GM18858 (cell line): ENCODE measurements around the gene SH3PXD2A.

Source experiments
- ATAC-seq: cut with Tn5 transposase; IDR thresholded peaks from one replicate; pipeline ENCODE4 v1.9.1; 2021; ENCODE audit not compliant: unreplicated experiment

SH3PXD2A gene

GRCh38 chr10:103729851-103730250 lies 125.5 kb downstream of the SH3PXD2A start:
- ATAC-seq, result no peak

GRCh38 chr10:103727991-103728689 lies 127.2 kb downstream of the SH3PXD2A start:
- ATAC-seq, result no peak

DNA sequence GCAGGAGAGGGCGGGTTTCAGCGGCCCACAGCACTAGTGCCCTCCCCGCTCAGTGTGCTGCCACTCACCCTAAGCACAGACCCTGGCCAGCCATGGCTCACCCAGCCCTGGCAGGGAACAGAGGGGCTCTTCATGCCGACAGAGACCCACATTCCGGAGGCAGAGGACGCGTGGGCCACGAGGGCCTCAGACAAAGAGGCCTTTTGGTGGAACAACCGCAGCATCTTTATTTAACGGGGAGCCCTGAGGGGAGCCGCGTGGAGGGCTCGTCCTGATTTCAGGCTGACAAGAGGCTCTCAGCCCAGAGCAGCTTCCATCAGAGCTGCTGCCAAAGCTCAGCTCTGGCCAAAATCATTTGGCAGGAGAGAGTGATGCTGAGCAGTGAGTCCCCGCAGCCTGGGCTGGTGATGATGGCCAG lies 127.8 kb downstream of the SH3PXD2A start:
- ATAC-seq, result no peak

GRCh38 chr10:103726637-103727036 lies 128.7 kb downstream of the SH3PXD2A start:
- no peak for ATAC-seq

- no peak for ATAC-seq
Measured at GRCh38 chr10:103725242-103725641, 130.1 kb downstream of the SH3PXD2A start.

DNA sequence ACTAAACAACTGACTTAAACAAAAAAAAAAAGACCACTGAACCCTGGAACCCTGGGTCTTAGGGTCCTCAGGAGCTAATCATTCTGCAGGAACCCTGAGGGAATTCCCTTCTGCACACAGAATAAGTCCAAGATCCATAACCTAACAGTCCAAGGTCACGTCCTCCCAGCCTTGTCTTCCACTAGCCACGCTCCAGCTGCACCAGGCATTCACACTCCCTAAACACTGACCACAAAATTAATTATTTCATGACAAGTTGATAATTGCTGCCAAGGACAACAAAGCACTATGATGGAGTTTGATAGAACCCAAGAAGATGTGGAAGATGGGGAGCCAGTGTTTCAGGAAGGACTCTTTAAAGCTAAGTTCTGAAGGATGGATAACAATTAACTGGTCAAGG lies 130.6 kb downstream of the SH3PXD2A start:
- no peak for ATAC-seq

DNA sequence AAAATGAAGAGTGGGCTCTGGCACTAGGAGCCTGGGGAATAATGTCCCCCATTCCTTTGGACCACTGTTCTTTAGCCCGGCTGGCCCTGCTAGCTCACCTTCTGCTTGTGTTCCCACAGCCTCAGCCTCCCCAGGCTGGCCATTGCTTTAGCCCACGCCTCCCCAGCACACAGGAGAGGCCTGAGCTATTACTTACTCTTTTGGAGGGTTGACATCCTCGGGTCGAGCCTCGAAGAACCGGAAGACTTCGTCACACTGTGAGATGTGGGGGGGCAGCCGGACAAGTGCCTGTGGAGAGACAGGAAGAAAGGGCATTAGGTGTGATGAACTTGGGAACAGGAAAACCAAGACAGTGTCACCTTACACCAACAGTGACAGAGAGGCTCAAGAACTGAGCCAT lies 131.3 kb downstream of the SH3PXD2A start:
- ATAC-seq, result no peak

GRCh38 chr10:103723557-103723956 lies 131.8 kb downstream of the SH3PXD2A start:
- ATAC-seq, result no peak

DNA sequence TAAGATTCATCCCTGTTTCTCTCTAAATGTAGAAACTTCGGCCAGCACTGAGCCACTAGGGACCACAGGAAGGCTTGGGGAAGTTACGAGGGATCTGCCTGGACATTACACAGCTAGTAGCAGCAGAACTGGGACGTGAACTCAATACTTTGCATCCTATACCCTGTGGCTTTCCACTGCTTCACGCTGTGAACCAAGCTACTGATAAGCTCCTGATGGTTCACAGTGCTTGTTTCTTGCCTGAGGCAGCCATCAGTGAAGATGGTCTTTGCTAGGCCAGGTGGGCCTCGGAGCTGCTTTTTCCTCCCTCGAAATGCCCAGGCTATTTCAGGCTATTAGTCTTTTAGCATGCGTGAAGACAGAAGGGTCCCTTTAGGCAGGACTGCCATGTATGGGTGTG lies 132.7 kb downstream of the SH3PXD2A start:
- ATAC-seq, result no peak

- ATAC-seq, result no peak
Measured at GRCh38 chr10:103720964-103721335, 134.4 kb downstream of the SH3PXD2A start.

DNA sequence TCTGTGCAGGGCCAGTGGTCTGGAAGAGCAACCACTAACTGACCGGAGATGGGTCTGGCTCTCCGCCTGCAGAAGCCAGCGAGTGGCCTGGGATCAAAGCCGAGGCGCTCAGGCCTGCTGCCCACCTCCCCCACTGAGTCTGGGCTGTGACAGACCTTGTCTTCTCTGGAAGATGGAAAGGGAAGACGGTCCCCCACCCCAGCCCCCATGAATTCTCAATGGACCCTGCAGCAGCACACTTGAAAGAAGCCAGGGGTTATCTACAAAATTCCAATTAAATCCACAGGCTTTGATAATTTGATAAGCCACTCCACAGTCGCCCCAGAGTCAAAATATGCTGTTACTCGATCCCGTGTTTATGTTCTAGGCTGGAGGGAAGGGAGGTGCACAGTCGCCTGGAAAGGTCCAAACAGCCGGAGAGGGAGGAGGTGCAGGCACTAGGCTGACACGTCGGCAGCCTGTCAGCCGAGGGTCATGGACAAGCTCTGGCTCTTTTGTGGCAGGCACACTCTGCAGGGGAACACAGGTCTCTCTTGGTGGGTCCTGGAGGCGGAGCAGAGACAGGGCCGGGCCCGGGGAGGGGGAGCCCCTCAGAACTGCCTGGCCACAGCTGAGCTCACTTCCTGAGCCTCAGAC lies 134.9 kb downstream of the SH3PXD2A start:
- ATAC-seq, result no peak

- no peak for ATAC-seq
Measured at GRCh38 chr10:103719036-103719435, 136.3 kb downstream of the SH3PXD2A start.

GRCh38 chr10:103718247-103718620 lies 137.1 kb downstream of the SH3PXD2A start:
- no peak for ATAC-seq

DNA sequence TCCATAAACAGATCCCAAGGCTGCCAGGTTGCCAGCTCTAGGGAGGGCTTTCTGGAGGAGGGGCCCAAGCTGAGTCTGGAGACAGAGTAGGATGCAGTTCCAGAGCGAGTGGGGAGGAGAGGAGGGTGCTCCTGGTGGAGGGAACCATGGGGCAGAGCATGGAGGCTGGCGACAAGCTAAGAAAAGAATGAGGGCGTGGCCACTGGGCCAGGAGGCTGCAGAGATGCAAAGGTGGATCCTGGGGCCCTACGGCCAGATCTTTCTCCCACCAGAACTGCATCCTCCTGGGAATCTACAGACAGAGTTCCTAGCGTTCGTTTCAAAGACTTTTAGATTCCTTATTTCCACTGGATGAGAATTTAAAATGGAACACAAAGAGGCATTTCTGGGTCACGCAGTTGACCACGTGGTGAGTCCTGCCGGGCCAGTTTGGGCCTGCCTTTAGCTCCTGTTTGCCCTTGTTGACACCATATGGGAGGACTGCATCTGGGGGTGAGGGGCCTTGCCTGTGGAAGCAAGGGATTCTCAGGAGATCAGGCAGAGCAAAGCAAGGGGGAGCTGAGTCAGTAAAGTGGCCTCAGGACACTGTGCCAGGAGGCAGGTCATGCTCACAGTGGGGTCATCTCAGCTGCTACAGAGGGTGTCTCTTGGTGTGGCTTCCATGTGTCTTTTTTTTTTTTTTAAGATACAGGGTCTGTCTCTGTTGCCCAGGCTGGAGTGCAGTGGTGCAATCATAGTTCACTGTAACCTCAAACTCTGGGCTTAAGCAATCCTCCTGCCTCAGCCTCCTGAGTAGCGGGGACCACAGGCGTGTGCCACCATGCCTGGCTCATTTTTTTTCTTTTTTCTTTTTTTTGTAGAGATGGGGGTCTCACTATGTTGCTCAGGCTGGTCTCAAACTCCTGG lies 137.8 kb downstream of the SH3PXD2A start:
- no peak for ATAC-seq

- ATAC-seq, result no peak
Measured at GRCh38 chr10:103716206-103717160, 138.9 kb downstream of the SH3PXD2A start.

DNA sequence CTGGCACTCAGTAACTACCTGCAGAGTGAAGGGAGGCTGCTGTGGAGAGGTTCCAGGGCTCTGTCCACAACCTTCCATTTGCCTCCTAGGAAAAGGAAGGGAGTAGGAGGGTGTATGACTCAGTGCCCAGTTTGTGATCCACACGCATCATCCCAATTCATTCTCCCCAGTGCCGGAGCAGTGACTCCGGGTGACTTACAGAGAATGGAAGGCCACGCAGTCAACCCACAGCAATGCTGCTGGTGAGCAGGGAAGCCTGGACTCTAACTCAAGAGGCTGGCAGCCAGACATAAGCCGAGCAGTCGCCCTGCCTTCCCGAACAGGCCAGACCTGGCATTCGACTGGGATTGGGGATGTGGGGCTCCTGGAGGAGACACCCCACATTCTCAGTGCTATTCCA lies 139.9 kb downstream of the SH3PXD2A start:
- ATAC-seq, result no peak

GRCh38 chr10:103714232-103714891 lies 141.0 kb downstream of the SH3PXD2A start:
- no peak for ATAC-seq

DNA sequence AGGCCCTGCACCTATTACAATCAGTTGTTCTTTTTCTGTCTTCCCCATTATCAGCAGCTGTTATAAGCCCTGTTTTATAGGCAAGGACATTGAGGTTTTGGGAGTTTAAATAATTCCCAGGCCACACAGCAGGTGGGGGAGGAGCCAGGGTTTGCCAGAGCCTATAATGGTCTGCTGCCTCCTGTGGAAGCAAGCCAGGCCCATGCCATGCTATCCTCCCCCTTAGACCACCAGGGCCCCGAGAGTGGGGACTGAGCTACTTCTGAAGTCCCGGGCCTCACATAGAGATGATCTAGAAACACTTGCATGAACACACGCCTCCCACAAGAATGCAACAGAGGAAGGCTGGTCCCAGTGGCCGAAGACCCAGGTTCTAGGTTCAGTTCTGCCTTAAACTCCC lies 141.7 kb downstream of the SH3PXD2A start:
- ATAC-seq, result no peak

DNA sequence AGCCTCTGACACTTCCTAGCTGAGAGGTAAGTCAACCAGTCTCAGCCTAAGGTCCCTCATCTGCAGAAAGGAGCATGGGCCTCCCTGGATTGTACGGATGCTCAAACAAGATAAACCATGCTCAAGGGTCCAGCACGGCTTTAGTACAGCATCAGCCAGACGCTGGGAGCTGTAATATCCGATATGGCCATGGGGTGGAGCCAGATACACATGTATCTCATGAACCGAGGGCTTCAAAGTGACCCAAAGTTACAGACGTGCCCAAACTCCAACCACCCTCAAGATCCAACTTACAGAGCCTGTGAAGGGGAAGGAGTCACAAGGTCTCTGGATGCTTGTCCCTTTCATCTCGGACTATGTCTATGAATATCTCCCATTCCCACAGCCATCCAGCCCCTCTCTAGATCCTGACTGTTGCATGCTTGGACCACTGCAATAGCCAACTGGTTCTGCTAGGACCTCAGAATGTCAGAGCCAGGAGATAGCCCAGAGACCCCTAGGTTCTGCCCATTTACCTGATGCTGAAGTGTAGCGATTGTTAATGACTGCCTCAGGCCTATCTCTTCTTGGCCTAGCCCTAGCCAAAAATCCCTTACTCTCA lies 142.4 kb downstream of the SH3PXD2A start:
- ATAC-seq, result no peak

GRCh38 chr10:103712146-103712545 lies 143.2 kb downstream of the SH3PXD2A start:
- ATAC-seq, result no peak
